ENCODE data around the gene SRRT. TPM values are rescaled to one million over a fixed set of nuclear protein-coding genes. Genes with fewer than 3 reads are reported as not detected.

SRRT gene
- total RNA-seq, 4 donors from 2014 or later, result 72.6 to 124 (median 88.6) TPM

DNA sequence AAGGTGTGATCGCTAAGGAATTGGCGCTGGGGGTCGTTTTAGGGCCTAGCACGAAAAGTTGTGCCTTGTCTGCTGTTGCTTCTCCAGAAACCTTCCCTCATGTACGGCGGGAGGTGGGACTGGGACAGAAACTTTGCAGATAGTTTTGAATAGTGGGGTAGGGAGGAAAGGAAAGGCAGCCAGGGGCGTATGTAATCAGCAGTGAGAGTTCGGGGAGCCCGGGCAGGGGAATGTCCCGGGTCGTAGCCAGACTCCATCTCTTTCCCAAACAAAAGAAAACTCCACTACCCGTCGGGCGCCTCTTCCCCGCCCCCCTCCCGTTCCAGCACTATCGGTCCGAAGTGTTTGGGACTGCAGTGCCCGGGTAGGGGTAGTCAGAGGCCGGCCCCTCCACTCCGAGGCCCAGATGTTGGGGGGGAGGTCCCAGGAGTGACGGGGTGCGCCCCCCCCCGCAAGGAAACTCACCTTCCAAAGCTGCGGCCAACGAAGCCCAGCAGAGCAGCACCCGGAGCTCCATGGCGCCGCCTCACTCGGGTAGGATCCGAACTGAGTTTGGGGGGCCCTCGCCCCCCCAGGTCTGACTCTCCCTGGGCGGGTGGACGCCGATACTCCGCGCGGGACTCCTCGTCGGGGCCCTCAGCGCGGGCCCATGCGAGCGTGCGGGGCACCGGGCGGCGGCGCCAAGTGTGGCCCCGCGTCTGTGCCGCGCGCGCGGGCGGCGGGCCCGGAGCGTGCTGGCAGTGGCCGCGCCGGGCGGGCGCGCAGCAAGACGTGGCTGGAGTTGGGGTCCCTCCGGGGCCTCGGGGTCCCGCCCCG is 48.2 kb upstream of the SRRT start:
- Histone ChIP-seq H3K4me3 (peak overlapping the region; percentile 42 to 62 (median 52)), H3K27me3 (peaks cover 0 to 11% of the 10 kb centered on the region in 2 donors), H3K27ac (peak overlapping the region in 3 of 4 donors; percentile 65 to 83 (median 79)), H3K4me1 (peaks cover 0 to 33% (median 6%) of the 10 kb centered on the region in 4 donors), H3K36me3 (peaks cover 0 to 24% (median 0%) of the 10 kb centered on the region in 3 donors), H3K9me3 (no peaks in the 10 kb centered on the region)
- peak in 1 of 2 donors; percentile 9 for DNase-seq (ENCODE audit: low spot score in 2 of 2)
- WGBS, 2 donors, result 2% methylated on average over 19 to 30 of the region's 71 CpGs
- no peak for TF ChIP-seq EP300 (IDR thresholded peaks at IDR 0.05)
- TF ChIP-seq POLR2A (IDR thresholded peaks at IDR 0.05), result no peak

DNA sequence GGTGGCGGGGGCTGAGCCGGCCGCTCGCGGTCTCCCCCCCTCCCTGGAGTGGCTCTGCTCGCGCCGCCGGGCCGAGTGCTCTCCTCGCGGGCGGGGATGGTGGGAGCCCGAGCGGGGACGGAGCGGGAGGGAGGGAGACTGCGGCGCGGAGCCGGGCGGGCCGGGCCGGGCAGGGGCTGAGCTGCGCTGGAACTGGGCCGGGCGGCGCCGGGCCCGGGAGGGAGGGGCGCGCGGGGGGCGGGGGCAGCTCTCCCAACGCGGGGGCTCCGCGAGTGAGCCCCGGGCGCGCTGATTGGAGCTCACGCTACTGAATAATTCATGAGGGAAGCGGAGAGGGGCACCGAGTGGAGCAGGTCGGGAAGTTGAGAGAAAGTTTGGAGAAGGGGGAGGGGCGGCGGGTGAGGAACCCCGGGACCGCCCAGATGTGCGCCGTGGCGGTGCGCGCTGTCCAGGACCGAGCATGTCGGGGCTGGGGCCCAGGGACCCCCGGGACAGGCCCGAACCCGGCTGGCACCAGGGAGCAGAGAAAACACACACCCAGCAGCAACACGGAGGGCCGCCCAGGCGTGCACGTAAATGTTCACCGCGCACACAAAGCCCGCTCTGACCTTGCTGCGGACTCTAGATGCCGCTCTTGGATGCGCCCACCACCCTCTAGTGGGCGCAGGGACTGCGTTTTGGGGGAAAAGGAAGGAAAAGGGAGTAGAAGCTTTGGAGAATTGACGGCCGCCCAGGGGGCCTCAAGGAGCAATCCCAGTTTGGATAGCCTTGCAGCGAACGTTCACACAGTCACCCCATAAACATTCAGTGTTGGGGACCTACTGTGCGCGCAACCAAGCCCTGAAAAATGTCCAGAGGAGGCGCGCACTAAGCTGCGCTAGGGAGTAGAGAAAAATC is 47.3 kb upstream of the SRRT start, which contains the start of gene EPHB4:
EPHB4 (minus strand) TSS at position 194 of the 897 bp plus-strand sequence. CDS start 493 bp downstream, outside the sequence.
- H3K9me3 ChIP-seq, result no peaks in the 10 kb centered on the region
- H3K4me3 ChIP-seq, result peak within 1 kb of the TSS; percentile 42 to 62 (median 52)
- 0 to 2% methylated on average over 33 to 45 of the region's 80 CpGs for WGBS, 2 donors
- H3K4me1 ChIP-seq, result peaks cover 0 to 33% (median 6%) of the 10 kb centered on the region in 4 donors
- DNase-seq (ENCODE audit: low spot score in 2 of 2), result peak in 1 of 2 donors; percentile 39
- peak within 1 kb of the TSS in 3 of 4 donors; percentile 65 to 83 (median 79) for H3K27ac ChIP-seq
- no peak for TF ChIP-seq POLR2A (IDR thresholded peaks at IDR 0.05)
- TF ChIP-seq, protein P1, sequence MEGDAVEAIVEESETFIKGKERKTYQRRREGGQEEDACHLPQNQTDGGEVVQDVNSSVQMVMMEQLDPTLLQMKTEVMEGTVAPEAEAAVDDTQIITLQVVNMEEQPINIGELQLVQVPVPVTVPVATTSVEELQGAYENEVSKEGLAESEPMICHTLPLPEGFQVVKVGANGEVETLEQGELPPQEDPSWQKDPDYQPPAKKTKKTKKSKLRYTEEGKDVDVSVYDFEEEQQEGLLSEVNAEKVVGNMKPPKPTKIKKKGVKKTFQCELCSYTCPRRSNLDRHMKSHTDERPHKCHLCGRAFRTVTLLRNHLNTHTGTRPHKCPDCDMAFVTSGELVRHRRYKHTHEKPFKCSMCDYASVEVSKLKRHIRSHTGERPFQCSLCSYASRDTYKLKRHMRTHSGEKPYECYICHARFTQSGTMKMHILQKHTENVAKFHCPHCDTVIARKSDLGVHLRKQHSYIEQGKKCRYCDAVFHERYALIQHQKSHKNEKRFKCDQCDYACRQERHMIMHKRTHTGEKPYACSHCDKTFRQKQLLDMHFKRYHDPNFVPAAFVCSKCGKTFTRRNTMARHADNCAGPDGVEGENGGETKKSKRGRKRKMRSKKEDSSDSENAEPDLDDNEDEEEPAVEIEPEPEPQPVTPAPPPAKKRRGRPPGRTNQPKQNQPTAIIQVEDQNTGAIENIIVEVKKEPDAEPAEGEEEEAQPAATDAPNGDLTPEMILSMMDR (IDR thresholded peaks at IDR 0.05), result peak in 2 of 5 experiments; percentile 31 to 37
- H3K27me3 ChIP-seq, result peaks cover 0 to 11% of the 10 kb centered on the region in 2 donors
- peaks cover 0 to 15% (median 0%) of the 10 kb centered on the region in 3 donors for H3K36me3 ChIP-seq

DNA sequence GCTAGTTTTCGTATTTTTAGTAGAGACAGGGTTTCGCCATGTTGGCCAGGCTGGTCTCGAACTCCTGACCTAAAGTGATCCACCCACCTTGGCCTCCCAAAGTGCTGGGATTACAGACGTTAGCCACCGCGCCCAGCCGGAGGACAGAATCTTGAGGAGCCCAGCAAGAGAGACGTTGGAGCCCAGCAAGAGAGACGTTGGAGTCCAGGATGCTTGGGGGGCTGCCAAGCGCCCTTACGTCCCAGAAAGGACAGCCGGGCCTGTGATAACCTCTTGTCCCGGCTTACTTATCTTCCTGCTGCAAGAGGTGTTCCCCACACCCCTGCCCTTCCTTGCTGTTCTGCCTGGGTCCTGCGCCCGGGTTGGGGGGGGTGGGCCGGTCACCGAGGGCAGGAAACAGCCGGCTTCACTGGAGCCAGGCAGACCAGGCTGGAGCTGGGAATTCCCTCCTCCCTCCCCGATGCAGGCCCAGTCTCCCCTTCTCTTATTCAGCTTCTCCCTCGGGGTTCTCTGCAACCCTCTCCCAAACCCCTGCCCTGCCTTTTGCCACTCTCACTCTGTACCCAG is 45.7 kb upstream of the SRRT start:
- DNase-seq (ENCODE audit: low spot score in 2 of 2), result no peak
- WGBS, 2 donors, result 48 to 54% methylated on average over 18 to 20 of the region's 20 CpGs
- Histone ChIP-seq H3K4me1 (peaks cover 0 to 33% (median 6%) of the 10 kb centered on the region in 4 donors), H3K9me3 (no peaks in the 10 kb centered on the region), H3K27ac (peak overlapping the region in 1 of 4 donors; percentile 12), H3K4me3 (no peak overlapping the region), H3K27me3 (peaks cover 0 to 11% of the 10 kb centered on the region in 2 donors), H3K36me3 (no peaks in the 10 kb centered on the region)
- no peak for TF ChIP-seq POLR2A (IDR thresholded peaks at IDR 0.05)
- peak in 1 of 2 donors; percentile 50 for TF ChIP-seq EP300 (IDR thresholded peaks at IDR 0.05)
- TF ChIP-seq, protein P1 (IDR thresholded peaks at IDR 0.05), result no peak

DNA sequence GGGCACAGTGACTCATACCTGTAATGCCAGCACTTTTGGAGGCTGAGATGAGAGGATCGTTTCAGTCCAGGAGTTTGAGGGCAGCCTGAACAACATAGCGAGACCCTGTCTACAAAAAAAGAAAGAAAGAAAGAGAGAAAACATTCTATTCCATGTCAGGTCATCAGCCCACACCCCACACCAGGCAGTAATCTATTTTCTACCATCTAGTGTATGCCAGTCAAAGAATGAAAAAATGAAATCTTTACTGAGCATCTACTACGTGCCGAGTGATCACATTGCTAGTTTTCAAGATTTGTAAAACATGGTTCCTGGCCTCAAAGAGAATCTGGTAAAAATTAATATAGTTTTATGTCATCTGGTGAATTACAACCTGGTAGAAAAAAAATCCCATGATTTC is 44.5 kb upstream of the SRRT start:
- no peaks in the 10 kb centered on the region for H3K36me3 ChIP-seq
- peaks cover 0 to 23% (median 6%) of the 10 kb centered on the region in 4 donors for H3K4me1 ChIP-seq
- H3K27me3 ChIP-seq, result peaks cover 0 to 11% of the 10 kb centered on the region in 2 donors
- no peak overlapping the region for H3K27ac ChIP-seq
- H3K4me3 ChIP-seq, result no peak overlapping the region
- 71% methylated on average over 4 of the region's 4 CpGs for WGBS, 2 donors
- no peak for DNase-seq (ENCODE audit: low spot score in 2 of 2)
- H3K9me3 ChIP-seq, result no peaks in the 10 kb centered on the region
- TF ChIP-seq, protein P1 (IDR thresholded peaks at IDR 0.05), result no peak
- TF ChIP-seq POLR2A (IDR thresholded peaks at IDR 0.05), result no peak
- no peak for TF ChIP-seq EP300 (IDR thresholded peaks at IDR 0.05)

DNA sequence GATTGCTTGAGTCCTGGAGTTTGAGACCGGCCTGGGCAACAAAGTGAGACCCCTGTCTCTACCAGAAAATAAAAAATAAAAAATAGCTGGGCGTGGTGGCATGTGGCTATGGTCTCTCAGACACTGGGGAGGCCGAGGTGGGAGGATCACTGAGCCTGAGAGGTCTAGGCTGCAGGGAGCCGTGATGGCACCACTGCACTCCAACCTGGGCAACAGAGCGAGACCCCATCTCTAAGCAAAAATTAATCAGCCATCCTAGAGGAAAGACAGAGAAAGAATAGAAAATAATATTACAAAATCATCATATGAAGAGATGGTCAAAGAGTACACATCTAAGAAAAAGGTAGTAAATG is 42.6 kb upstream of the SRRT start:
- H3K27me3 ChIP-seq, result peaks cover 0 to 7% of the 10 kb centered on the region in 2 donors
- H3K9me3 ChIP-seq, result no peaks in the 10 kb centered on the region
- peaks cover 0 to 22% (median 8%) of the 10 kb centered on the region in 4 donors for H3K4me1 ChIP-seq
- H3K4me3 ChIP-seq, result no peak overlapping the region
- DNase-seq (ENCODE audit: low spot score in 2 of 2), result no peak
- H3K36me3 ChIP-seq, result no peaks in the 10 kb centered on the region
- 89 to 92% methylated on average over 5 of the region's 5 CpGs for WGBS, 2 donors
- TF ChIP-seq EP300 (IDR thresholded peaks at IDR 0.05) (no peak), POLR2A (IDR thresholded peaks at IDR 0.05) (no peak)
- TF ChIP-seq, protein P1 (IDR thresholded peaks at IDR 0.05), result no peak
- H3K27ac ChIP-seq, result no peak overlapping the region

All from tibial nerve (tissue), 4 donors.